ENCODE measurements around the gene MAPKAPK3. TPM values are rescaled to one million over a fixed set of nuclear protein-coding genes. Genes with fewer than 3 reads are reported as not detected.

MAPKAPK3 gene
- total RNA-seq, 1 donor from 2014 or later, result 359 TPM

DNA sequence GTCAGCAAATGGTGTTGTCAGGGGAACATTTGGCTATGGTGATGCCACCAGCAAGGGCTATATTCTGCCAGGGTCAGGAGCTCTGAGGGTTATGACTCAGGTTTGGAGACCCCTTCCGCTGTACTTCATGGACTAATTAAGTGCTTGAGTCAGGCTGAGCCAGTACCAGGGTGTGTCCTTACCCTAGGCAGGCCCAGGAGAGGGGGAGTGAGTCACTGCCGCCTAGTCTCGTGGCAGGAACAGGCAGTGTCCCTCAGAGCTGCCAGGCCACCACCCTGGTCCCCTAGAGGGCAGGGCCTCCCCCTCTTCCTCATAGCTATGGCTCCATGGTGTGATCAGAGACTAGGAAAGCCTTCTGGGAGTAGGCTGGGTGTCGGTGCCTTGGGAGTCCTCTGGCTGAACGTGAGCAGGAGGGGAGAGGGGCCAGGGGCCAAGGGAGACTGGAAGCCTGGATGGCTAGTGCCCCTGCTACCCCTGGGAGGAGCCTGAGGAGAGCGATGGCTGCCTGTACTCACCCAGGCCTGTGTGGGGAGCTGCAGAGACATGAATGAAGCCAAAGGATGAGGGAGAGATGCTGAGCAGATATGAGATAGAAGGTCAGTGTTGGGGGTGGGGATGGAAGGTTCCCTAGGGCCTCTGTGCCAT is 10.6 kb downstream of the MAPKAPK3 start:
- H3K4me3 ChIP-seq, result peak overlapping the region; percentile 9
- peak; percentile 63 for DNase-seq
- no peaks in the 10 kb centered on the region for H3K27me3 ChIP-seq (ENCODE audit: low read depth)
- peak overlapping the region; percentile 98 for H3K27ac ChIP-seq (replicated peaks)
- intact Hi-C loops (cut with micrococcal nuclease), result no loop called here
- peaks cover 3% of the 10 kb centered on the region for H3K36me3 ChIP-seq
- H3K4me1 ChIP-seq, result peaks cover 100% of the 10 kb centered on the region
- peak; percentile 39 for TF ChIP-seq CTCF (IDR thresholded peaks at IDR 0.05; ENCODE audit: borderline replicate concordance)
- no peaks in the 10 kb centered on the region for H3K9me3 ChIP-seq (replicated peaks)

DNA sequence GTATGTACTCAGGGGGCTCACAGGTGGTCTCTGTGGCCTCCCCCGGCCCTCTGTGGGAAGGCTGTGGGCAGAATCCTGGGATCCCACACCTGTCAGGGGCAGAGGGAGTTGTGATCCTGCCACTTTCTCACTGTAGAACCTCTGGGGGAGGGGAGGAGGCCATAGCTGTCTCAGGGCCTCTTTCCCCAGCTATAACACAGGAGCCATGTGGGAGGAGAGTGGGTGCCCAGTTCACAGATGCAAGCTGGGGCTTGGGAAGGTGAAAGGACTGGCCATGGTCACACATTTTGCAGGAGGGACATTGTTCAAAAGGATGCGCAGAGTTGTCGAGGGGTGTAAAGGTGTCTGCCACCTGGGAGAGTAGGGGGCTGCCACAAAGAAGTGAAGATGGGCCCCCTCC is 11.7 kb downstream of the MAPKAPK3 start:
- Histone ChIP-seq H3K27ac (replicated peaks) (peak overlapping the region; percentile 98), H3K4me3 (no peak overlapping the region), H3K27me3 (ENCODE audit: low read depth) (no peaks in the 10 kb centered on the region), H3K9me3 (replicated peaks) (no peaks in the 10 kb centered on the region), H3K36me3 (peaks cover 3% of the 10 kb centered on the region), H3K4me1 (peaks cover 100% of the 10 kb centered on the region)
- intact Hi-C loops (cut with micrococcal nuclease), result no loop called here
- no peak for DNase-seq
- no peak for TF ChIP-seq CTCF (IDR thresholded peaks at IDR 0.05; ENCODE audit: borderline replicate concordance)

DNA sequence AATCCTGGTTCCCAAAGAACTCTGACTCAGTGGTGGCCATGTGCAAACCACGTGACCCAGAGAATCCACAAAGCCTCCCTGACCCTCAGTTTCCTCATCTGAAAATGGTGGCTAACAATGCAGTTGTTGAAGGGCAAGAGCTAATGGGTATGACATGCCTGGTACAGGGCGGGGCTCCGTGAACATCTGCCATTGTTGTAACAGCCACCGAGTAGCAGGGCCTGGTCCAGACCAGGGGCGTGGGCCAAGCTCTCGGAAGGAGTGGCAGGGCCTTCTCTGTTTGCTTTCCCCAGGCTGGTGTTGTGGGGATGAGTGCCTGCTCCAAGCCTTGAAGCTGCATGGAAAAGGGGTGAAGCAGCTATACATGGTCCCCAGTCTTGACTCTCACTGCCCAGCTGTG is 13.4 kb downstream of the MAPKAPK3 start:
- Histone ChIP-seq H3K36me3 (no peaks in the 10 kb centered on the region), H3K9me3 (replicated peaks) (no peaks in the 10 kb centered on the region), H3K27ac (replicated peaks) (peak overlapping the region; percentile 98), H3K4me3 (no peak overlapping the region), H3K4me1 (peaks cover 91% of the 10 kb centered on the region), H3K27me3 (ENCODE audit: low read depth) (no peaks in the 10 kb centered on the region)
- intact Hi-C loops (cut with micrococcal nuclease), result no loop called here
- DNase-seq, result no peak
- no peak for TF ChIP-seq CTCF (IDR thresholded peaks at IDR 0.05; ENCODE audit: borderline replicate concordance)

DNA sequence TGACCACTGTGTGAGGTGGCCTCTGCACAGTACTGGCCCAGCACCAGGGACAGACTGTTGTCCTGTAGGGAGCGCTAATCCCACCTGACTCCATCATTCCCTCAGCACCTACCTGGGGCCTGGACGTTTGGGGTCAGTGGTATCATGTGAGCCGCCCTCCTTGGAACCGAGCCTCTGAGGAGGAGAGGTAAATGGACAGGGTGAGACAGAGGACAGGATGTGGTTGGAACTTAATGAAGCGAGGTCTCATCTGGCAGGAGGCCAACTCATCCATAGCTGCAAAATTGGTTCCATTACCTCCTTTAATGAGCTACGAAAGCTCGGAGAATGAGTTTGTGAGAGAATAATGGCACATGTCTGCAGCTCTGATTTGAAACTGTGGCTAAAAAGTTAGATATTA is 13.9 kb downstream of the MAPKAPK3 start:
- Histone ChIP-seq H3K27ac (replicated peaks) (peak overlapping the region; percentile 98), H3K36me3 (no peaks in the 10 kb centered on the region), H3K4me1 (peaks cover 91% of the 10 kb centered on the region), H3K9me3 (replicated peaks) (no peaks in the 10 kb centered on the region), H3K4me3 (no peak overlapping the region), H3K27me3 (ENCODE audit: low read depth) (no peaks in the 10 kb centered on the region)
- no peak for DNase-seq
- intact Hi-C loops (cut with micrococcal nuclease), result no loop called here
- no peak for TF ChIP-seq CTCF (IDR thresholded peaks at IDR 0.05; ENCODE audit: borderline replicate concordance)

- H3K36me3 ChIP-seq, result no peaks in the 10 kb centered on the region
Measured at GRCh38 chr3:50632450-50632849, 15.5 kb downstream of the MAPKAPK3 start.

More at GRCh38 chr3:50632450-50632849, 15.5 kb downstream of the MAPKAPK3 start:
- Histone ChIP-seq H3K4me3 (no peak overlapping the region), H3K27ac (replicated peaks) (peak overlapping the region; percentile 98), H3K9me3 (replicated peaks) (no peaks in the 10 kb centered on the region), H3K27me3 (ENCODE audit: low read depth) (no peaks in the 10 kb centered on the region), H3K4me1 (peaks cover 91% of the 10 kb centered on the region)
- intact Hi-C loops (cut with micrococcal nuclease), result no loop called here
- no peak for TF ChIP-seq CTCF (IDR thresholded peaks at IDR 0.05; ENCODE audit: borderline replicate concordance)
- DNase-seq, result no peak

Data from left ventricle myocardium inferior (tissue), 1 donor.